ENCODE measurements around the gene CALM1. TPM values are rescaled to one million over a fixed set of nuclear protein-coding genes. Genes with fewer than 3 reads are reported as not detected.

Gene CALM1
- total RNA-seq, 1 experiment from 2014 or later = 373 TPM

DNA sequence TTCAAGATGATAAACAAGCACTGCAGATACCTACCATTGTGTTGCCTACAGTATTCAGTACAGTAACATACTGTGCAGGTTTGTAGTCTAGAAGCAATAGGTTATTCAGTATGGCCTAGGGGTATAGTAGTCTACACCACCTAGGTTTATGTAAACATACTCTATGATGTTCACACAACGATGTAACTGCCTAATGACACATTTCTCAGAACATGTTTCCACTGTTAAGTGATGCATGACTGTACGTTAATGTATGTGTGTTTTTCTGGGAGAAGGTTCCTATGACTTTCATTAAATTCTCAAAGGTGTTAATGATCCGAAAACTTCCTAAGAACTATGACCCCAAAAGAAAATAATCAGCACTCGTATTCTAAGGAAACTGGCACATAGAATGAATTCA, 20.9 kb upstream of the CALM1 start:
- no peak overlapping the region for H3K27ac Mint-ChIP-seq
- ChIA-PET CTCF (no interaction called here), POLR2A (no interaction called here)
- ATAC-seq (no peak), DNase-seq (ENCODE audit: low spot score) (no peak)
- no peaks in the 10 kb centered on the region for H3K36me3 Mint-ChIP-seq
- TF ChIP-seq KAT7 (CRISPR knock-in tag; IDR thresholded peaks at IDR 0.05; ENCODE audit: borderline replicate concordance) (no peak), JAZF1 (CRISPR knock-in tag; IDR thresholded peaks at IDR 0.05) (no peak)
- TF ChIP-seq, protein P1, sequence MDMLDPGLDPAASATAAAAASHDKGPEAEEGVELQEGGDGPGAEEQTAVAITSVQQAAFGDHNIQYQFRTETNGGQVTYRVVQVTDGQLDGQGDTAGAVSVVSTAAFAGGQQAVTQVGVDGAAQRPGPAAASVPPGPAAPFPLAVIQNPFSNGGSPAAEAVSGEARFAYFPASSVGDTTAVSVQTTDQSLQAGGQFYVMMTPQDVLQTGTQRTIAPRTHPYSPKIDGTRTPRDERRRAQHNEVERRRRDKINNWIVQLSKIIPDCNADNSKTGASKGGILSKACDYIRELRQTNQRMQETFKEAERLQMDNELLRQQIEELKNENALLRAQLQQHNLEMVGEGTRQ (CRISPR knock-in tag; IDR thresholded peaks at IDR 0.05) = no peak
- TF ChIP-seq, protein P2, sequence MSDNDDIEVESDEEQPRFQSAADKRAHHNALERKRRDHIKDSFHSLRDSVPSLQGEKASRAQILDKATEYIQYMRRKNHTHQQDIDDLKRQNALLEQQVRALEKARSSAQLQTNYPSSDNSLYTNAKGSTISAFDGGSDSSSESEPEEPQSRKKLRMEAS (CRISPR knock-in tag; IDR thresholded peaks at IDR 0.05) = no peak
- no peaks in the 10 kb centered on the region for H3K9me3 Mint-ChIP-seq
- H3K4me1 Mint-ChIP-seq = no peaks in the 10 kb centered on the region
- H3K4me3 Mint-ChIP-seq = no peak overlapping the region
- H3K27me3 Mint-ChIP-seq (ENCODE audit: low read depth) = no peaks in the 10 kb centered on the region

DNA sequence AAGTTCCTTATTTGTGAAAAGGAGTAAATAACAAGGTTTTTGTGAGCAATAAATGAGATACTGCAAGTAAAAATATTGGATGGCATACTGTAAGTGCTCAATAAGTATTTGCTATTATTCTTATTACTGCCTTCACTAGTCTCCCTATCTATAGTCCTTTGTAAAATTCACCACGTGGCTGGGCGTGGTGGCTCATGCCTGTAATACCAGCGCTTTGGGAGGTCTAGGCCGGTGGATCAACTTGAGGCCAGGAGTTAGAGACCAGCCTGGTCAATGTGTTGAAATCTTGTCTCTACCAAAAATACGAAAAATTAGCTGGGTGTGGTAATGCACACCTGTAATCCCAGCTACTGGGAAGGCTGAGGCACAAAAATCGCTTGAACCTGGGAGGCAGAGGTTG, 18.6 kb upstream of the CALM1 start:
- ChIA-PET CTCF (interaction anchor here (1.0 kb wide), 1 partner anchor 380 kb away, joined by 3 read pairs; no protein-coding TSS in a partner anchor), POLR2A (interaction anchor here (0.7 kb wide), 1 partner anchor 23 kb away, joined by 6 read pairs; no protein-coding TSS in a partner anchor)
- ATAC-seq = no peak
- no peak overlapping the region for H3K27ac Mint-ChIP-seq
- DNase-seq (ENCODE audit: low spot score) = no peak
- TF ChIP-seq TEAD4 (CRISPR knock-in tag; IDR thresholded peaks at IDR 0.05) = no peak
- TF ChIP-seq NFATC4 (CRISPR knock-in tag; IDR thresholded peaks at IDR 0.05) = no peak
- TF ChIP-seq, protein P3, sequence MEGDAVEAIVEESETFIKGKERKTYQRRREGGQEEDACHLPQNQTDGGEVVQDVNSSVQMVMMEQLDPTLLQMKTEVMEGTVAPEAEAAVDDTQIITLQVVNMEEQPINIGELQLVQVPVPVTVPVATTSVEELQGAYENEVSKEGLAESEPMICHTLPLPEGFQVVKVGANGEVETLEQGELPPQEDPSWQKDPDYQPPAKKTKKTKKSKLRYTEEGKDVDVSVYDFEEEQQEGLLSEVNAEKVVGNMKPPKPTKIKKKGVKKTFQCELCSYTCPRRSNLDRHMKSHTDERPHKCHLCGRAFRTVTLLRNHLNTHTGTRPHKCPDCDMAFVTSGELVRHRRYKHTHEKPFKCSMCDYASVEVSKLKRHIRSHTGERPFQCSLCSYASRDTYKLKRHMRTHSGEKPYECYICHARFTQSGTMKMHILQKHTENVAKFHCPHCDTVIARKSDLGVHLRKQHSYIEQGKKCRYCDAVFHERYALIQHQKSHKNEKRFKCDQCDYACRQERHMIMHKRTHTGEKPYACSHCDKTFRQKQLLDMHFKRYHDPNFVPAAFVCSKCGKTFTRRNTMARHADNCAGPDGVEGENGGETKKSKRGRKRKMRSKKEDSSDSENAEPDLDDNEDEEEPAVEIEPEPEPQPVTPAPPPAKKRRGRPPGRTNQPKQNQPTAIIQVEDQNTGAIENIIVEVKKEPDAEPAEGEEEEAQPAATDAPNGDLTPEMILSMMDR (IDR thresholded peaks at IDR 0.05) = no peak
- no peaks in the 10 kb centered on the region for H3K9me3 Mint-ChIP-seq
- H3K4me3 Mint-ChIP-seq = no peak overlapping the region
- H3K27me3 Mint-ChIP-seq (ENCODE audit: low read depth) = no peaks in the 10 kb centered on the region
- no peaks in the 10 kb centered on the region for H3K4me1 Mint-ChIP-seq
- H3K36me3 Mint-ChIP-seq = no peaks in the 10 kb centered on the region

DNA sequence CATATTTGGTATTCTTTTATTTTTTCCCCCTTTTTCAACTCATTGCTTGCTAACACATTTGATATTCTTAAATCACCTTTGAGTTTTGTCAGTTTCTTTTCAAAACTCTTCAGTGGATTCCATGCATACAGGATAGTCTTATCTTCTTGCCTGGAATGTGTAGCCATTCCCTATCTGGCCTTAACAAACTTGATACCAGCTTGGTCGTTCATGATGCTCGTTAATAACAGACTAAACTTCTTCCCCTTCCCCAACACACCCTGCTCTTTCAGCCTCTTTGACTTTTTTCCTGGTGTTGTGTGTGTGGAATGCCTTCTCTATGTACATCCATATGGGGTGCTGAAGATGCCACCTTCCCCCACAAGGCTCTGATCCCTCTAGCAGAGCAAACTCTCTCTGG, 17.7 kb upstream of the CALM1 start:
- no peak for DNase-seq (ENCODE audit: low spot score)
- Mint-ChIP-seq H3K4me1 (peaks cover 2% of the 10 kb centered on the region), H3K9me3 (no peaks in the 10 kb centered on the region), H3K36me3 (no peaks in the 10 kb centered on the region), H3K27me3 (ENCODE audit: low read depth) (no peaks in the 10 kb centered on the region; the same call in 1 of the 2 replicates), H3K4me3 (no peak overlapping the region), H3K27ac (no peak overlapping the region)
- POLR2A ChIA-PET = interaction anchor here (0.6 to 0.7 kb wide), 2 partner anchors 146 to 326 kb away, joined by 4 read pairs; no protein-coding TSS in a partner anchor
- TF ChIP-seq NFATC4 (CRISPR knock-in tag; IDR thresholded peaks at IDR 0.05) (no peak), EMX1 (CRISPR knock-in tag; IDR thresholded peaks at IDR 0.05) (no peak), ATF1 (CRISPR knock-in tag; IDR thresholded peaks at IDR 0.05) (no peak), SMAD3 (CRISPR knock-in tag; IDR thresholded peaks at IDR 0.05; ENCODE audit: borderline replicate concordance) (no peak), FOXJ3 (CRISPR knock-in tag; IDR thresholded peaks at IDR 0.05; ENCODE audit: borderline replicate concordance) (no peak), OVOL2 (CRISPR knock-in tag; IDR thresholded peaks at IDR 0.05; ENCODE audit: borderline replicate concordance) (no peak), NR3C1 (CRISPR knock-in tag; conservative IDR thresholded peaks at IDR 0.05; ENCODE audit: low read depth) (no peak), PRRX2 (CRISPR knock-in tag; IDR thresholded peaks at IDR 0.05) (no peak)
- TF ChIP-seq, protein P4, sequence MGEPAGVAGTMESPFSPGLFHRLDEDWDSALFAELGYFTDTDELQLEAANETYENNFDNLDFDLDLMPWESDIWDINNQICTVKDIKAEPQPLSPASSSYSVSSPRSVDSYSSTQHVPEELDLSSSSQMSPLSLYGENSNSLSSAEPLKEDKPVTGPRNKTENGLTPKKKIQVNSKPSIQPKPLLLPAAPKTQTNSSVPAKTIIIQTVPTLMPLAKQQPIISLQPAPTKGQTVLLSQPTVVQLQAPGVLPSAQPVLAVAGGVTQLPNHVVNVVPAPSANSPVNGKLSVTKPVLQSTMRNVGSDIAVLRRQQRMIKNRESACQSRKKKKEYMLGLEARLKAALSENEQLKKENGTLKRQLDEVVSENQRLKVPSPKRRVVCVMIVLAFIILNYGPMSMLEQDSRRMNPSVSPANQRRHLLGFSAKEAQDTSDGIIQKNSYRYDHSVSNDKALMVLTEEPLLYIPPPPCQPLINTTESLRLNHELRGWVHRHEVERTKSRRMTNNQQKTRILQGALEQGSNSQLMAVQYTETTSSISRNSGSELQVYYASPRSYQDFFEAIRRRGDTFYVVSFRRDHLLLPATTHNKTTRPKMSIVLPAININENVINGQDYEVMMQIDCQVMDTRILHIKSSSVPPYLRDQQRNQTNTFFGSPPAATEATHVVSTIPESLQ (CRISPR knock-in tag; IDR thresholded peaks at IDR 0.05) = no peak
- TF ChIP-seq, protein P5, sequence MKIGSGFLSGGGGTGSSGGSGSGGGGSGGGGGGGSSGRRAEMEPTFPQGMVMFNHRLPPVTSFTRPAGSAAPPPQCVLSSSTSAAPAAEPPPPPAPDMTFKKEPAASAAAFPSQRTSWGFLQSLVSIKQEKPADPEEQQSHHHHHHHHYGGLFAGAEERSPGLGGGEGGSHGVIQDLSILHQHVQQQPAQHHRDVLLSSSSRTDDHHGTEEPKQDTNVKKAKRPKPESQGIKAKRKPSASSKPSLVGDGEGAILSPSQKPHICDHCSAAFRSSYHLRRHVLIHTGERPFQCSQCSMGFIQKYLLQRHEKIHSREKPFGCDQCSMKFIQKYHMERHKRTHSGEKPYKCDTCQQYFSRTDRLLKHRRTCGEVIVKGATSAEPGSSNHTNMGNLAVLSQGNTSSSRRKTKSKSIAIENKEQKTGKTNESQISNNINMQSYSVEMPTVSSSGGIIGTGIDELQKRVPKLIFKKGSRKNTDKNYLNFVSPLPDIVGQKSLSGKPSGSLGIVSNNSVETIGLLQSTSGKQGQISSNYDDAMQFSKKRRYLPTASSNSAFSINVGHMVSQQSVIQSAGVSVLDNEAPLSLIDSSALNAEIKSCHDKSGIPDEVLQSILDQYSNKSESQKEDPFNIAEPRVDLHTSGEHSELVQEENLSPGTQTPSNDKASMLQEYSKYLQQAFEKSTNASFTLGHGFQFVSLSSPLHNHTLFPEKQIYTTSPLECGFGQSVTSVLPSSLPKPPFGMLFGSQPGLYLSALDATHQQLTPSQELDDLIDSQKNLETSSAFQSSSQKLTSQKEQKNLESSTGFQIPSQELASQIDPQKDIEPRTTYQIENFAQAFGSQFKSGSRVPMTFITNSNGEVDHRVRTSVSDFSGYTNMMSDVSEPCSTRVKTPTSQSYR (CRISPR knock-in tag; IDR thresholded peaks at IDR 0.05) = no peak
- CTCF ChIA-PET = interaction anchor here (0.7 to 1.0 kb wide), 2 partner anchors 188 to 379 kb away, joined by 3 read pairs; no protein-coding TSS in a partner anchor
- ATAC-seq = no peak
